Thyroid gland (tissue), 4 donors: ENCODE measurements around the gene SPTBN1.

Experiments
- CTCF ChIP-seq, 6 experiments: fragments of 200-600 bp in 3 of 6; fragments of 450-650 bp in 3 of 6; sonication (generic) in 3 of 6; IDR thresholded peaks; one replicate each; pipeline ENCODE4 v1.5.1; 2016 to 2019; ENCODE audit warnings: antibody characterized with exemption in 6 of 6, mild to moderate bottlenecking in 2 of 6, inconsistent platforms in 1 of 6, moderate library complexity in 1 of 6
- POLR2A ChIP-seq, 2 donors: fragments of 450-650 bp; IDR thresholded peaks; one replicate each; pipeline ENCODE4 v1.6.1; 2017; ENCODE audit warnings: antibody characterized with exemption in 2 of 2, mild to moderate bottlenecking in 2 of 2, moderate library complexity in 1 of 2

- peak in 1 of 2 donors; percentile 16 for TF ChIP-seq POLR2A (IDR thresholded peaks at IDR 0.05)
- TF ChIP-seq CTCF (IDR thresholded peaks at IDR 0.05): no peak
These were observed 254.1 kb downstream of the SPTBN1 start for GRCh38 chr2:54710216-54710615.
